Liver (tissue), 3 donors: ENCODE measurements around the gene DCUN1D1.

ENCODE experiments used
- TAF1 ChIP-seq: conservative IDR thresholded peaks from 2 replicates; pipeline ENCODE4 v1.6.1; 2016; ENCODE audit warnings: antibody characterized with exemption, mild to moderate bottlenecking
- TF ChIP-seq, protein P1 (sequence below): fragments of 150-350 bp; IDR thresholded peaks from 2 replicates; pipeline ENCODE4 v1.5.1; 2017; ENCODE audit warnings: improper control_type of control experiment, low read depth, low read length; ENCODE audit not compliant: missing input control
- donor health status: healthy.
- donor health status: healthy.

DNA sequence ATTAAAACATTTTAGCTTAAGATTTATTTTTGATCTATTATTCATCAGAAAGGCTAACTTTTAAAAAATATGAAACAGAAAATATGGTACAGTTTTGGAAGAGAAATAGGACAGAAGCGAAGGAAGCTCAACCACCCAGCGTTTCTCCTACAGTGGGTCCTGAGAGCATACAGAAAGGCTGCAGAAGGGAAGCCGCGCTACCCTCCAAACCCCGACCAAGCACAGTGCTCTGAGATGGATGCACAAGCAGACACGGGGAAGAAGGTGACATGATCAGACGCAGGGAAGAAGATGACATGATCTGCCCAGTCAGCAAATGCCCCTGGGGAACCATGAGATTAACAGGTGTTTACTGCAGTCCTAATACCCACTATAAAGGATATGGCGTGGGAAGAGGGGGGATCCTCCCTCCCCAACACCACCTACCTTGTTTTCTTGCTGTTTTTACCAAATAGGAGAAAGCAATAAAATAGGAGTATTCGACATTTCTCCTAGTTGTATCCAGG, 14.4 kb downstream of the DCUN1D1 start:
- TF ChIP-seq, protein P1, sequence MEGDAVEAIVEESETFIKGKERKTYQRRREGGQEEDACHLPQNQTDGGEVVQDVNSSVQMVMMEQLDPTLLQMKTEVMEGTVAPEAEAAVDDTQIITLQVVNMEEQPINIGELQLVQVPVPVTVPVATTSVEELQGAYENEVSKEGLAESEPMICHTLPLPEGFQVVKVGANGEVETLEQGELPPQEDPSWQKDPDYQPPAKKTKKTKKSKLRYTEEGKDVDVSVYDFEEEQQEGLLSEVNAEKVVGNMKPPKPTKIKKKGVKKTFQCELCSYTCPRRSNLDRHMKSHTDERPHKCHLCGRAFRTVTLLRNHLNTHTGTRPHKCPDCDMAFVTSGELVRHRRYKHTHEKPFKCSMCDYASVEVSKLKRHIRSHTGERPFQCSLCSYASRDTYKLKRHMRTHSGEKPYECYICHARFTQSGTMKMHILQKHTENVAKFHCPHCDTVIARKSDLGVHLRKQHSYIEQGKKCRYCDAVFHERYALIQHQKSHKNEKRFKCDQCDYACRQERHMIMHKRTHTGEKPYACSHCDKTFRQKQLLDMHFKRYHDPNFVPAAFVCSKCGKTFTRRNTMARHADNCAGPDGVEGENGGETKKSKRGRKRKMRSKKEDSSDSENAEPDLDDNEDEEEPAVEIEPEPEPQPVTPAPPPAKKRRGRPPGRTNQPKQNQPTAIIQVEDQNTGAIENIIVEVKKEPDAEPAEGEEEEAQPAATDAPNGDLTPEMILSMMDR, result no peak
- no peak for TF ChIP-seq TAF1
